Renal cortex interstitium (tissue), 15 donors: ENCODE measurements around the gene PRTN3. TPM values are rescaled to one million over a fixed set of nuclear protein-coding genes. Genes with fewer than 3 reads are reported as not detected.

Experiments
- DNase-seq, 11 donors: peaks; one replicate each; pipeline ENCODE4 v3.0.0-alpha.2; 2013; ENCODE audit warnings: low read depth in 9 of 11, low spot score in 4 of 11; ENCODE audit errors: extremely low read depth in 1 of 11
- long read RNA-seq, 16 experiments: transcript quantifications; one replicate each; lab custom pipeline, GENCODE V29; 2026
- polyA plus RNA-seq, 3 donors: library from polyadenylated mRNA; unstranded; fragments of 120-200 nt; gene quantifications; one replicate each; pipeline ENCODE4 v1.2.1, GENCODE V29; 2013; ENCODE audit not compliant: insufficient read length in 3 of 3

Gene PRTN3
- 1 to 10 TPM in 2 of 3 donors, under 1 TPM in 1; 0.81 to 2.4 (median 1.6) TPM for polyA plus RNA-seq
- long read RNA-seq, donor 1: 0 reads
- long read RNA-seq, donor 2, partial matches to known transcripts: 0 of 2 reads
- long read RNA-seq, donor 2, other reads (novel, unspliced or antisense): 0 of 2 reads
- long read RNA-seq, donor 3, transcript PRTN3-201 (5 exons, 1,026 nt): major isoform, 5 of 40 reads
- long read RNA-seq, donor 3, partial matches to known transcripts: 27 of 40 reads
- long read RNA-seq, donor 3, other reads (novel, unspliced or antisense): 8 of 40 reads
- long read RNA-seq, donor 4: 0 reads
- long read RNA-seq, donor 5: 0 reads
- long read RNA-seq, donor 6: 0 reads
- long read RNA-seq, donor 7, partial matches to known transcripts: 28 of 36 reads
- long read RNA-seq, donor 7, other reads (novel, unspliced or antisense): 8 of 36 reads
- long read RNA-seq, donor 8: 0 reads
- long read RNA-seq, donor 9: 0 reads
- long read RNA-seq, donor 10, partial matches to known transcripts: 0 of 1 reads
- long read RNA-seq, donor 10, other reads (novel, unspliced or antisense): 0 of 1 reads
- long read RNA-seq, donor 11, partial matches to known transcripts: 0 of 2 reads
- long read RNA-seq, donor 11, other reads (novel, unspliced or antisense): 0 of 2 reads
- long read RNA-seq, donor 12: 0 reads
- long read RNA-seq, donor 13: 0 reads
- long read RNA-seq, donor 14: 0 reads
- long read RNA-seq, donor 15, partial matches to known transcripts: 0 of 2 reads
- long read RNA-seq, donor 15, other reads (novel, unspliced or antisense): 0 of 2 reads
- long read RNA-seq, donor 16, transcript PRTN3-201 (5 exons, 1,026 nt): major isoform, 5 of 5 reads
- long read RNA-seq, donor 16, partial matches to known transcripts: 0 of 5 reads
- long read RNA-seq, donor 16, other reads (novel, unspliced or antisense): 0 of 5 reads

GRCh38 chr19:840519-841206, at the start of gene PRTN3:
Gene PRTN3 (plus strand): TSS chr19:840999. CDS start chr19:841009, 10 bp downstream.
- DNase-seq: no peak

- no peak for DNase-seq
Measured at GRCh38 chr19:791007-791566, 49.7 kb upstream of the PRTN3 start.

- no peak for DNase-seq
Measured at GRCh38 chr19:791567-792305, 49.1 kb upstream of the PRTN3 start.

GRCh38 chr19:792306-792885, 48.4 kb upstream of the PRTN3 start:
- DNase-seq: no peak

- DNase-seq: no peak
Measured at GRCh38 chr19:793806-794205, 47.0 kb upstream of the PRTN3 start.

- DNase-seq: no peak
Measured at GRCh38 chr19:795073-795611, 45.7 kb upstream of the PRTN3 start.

- no peak for DNase-seq
Measured at GRCh38 chr19:795691-796581, 44.9 kb upstream of the PRTN3 start.

- DNase-seq: peak; percentile 99 to 100 (median 100)
Measured at GRCh38 chr19:796692-797527, 43.9 kb upstream of the PRTN3 start, which contains the start of gene PTBP1. Gene PTBP1 (plus strand): TSS chr19:797452. CDS start chr19:797498, 46 bp downstream.

GRCh38 chr19:797528-798414, 43.0 kb upstream of the PRTN3 start:
- DNase-seq: peak in 9 of 11 donors; percentile 70 to 89 (median 86)

- DNase-seq: no peak
Measured at GRCh38 chr19:798415-799075, 42.3 kb upstream of the PRTN3 start.

GRCh38 chr19:799076-799881, 41.5 kb upstream of the PRTN3 start:
- no peak for DNase-seq

GRCh38 chr19:800360-801029, 40.3 kb upstream of the PRTN3 start:
- no peak for DNase-seq
